Uterus (tissue), 4 donors: ENCODE data around the gene TMEM63B. TPM values are rescaled to one million over a fixed set of nuclear protein-coding genes. Genes with fewer than 3 reads are reported as not detected.

Experiments used
- DNase-seq, 2 donors: peaks; one replicate each; pipeline ENCODE4 v3.0.0-alpha.2; 2019 to 2020
- H3K27ac ChIP-seq, 2 donors: fragments of 200-600 bp; sonication (generic); 1 replicate in 1 of 2; 2 replicates in 1 of 2; pipeline ENCODE4 v1.5.1; 2016 to 2018
- H3K27me3 ChIP-seq, 2 donors: fragments of 200-600 bp; sonication (generic); one replicate each; pipeline ENCODE4 v1.5.1; 2018 to 2019; ENCODE audit warnings: control low read depth in 1 of 2
- H3K36me3 ChIP-seq, 2 donors: fragments of 200-600 bp; sonication (generic); one replicate each; pipeline ENCODE4 v1.5.1; 2019; ENCODE audit warnings: control low read depth in 1 of 2
- H3K4me1 ChIP-seq, 2 donors: fragments of 200-600 bp; sonication (generic); one replicate each; pipeline ENCODE4 v1.5.1; 2018 to 2019; ENCODE audit warnings: control low read depth in 1 of 2
- H3K4me3 ChIP-seq, 2 donors: fragments of 200-600 bp; sonication (generic); 1 replicate in 1 of 2; 2 replicates in 1 of 2; pipeline ENCODE4 v1.5.1; 2018 to 2019; ENCODE audit warnings: mild to moderate bottlenecking in 1 of 2
- H3K9me3 ChIP-seq, 2 donors: fragments of 200-600 bp; sonication (generic); one replicate each; pipeline ENCODE4 v1.5.1; 2019; ENCODE audit warnings: control low read depth in 1 of 2
- CTCF ChIP-seq, 4 experiments: fragments of 200-600 bp in 2 of 4; fragments of 450-650 bp in 2 of 4; sonication (generic) in 2 of 4; IDR thresholded peaks; one replicate each; pipeline ENCODE4 v1.5.1; 2016 to 2019; ENCODE audit warnings: antibody characterized with exemption in 4 of 4, mild to moderate bottlenecking in 2 of 4, moderate library complexity in 1 of 4
- POLR2A ChIP-seq, 2 donors: fragments of 450-650 bp; IDR thresholded peaks; one replicate each; pipeline ENCODE4 v1.6.1; 2016; ENCODE audit warnings: antibody characterized with exemption in 2 of 2, mild to moderate bottlenecking in 1 of 2, moderate library complexity in 1 of 2
- intact Hi-C: fragments of 100-400 bp; cut with DNase I; formaldehyde crosslinking; loops from one replicate; pipeline ENCODE4 v1.15.1; 2023; ENCODE audit warnings: low total_unique reads
- total RNA-seq, 4 donors: library from RNA; depleted of rRNA in 3 of 4; stranded (reverse); fragments of >200 nt in 3 of 4; gene quantifications; one replicate each; pipeline versions ENCODE4 v1.1.0 to v1.2.4, GENCODE V29; 2014 to 2023
- donor health status: DM: yes; HTN: yes; CAD: no.

Gene TMEM63B
- total RNA-seq, 4 donors from 2014 or later: 0.77 to 24.9 (median 15.4) TPM

- intact Hi-C loops: no loop called here
- Histone ChIP-seq H3K9me3 (no peaks in the 10 kb centered on the region), H3K4me1 (no peaks in the 10 kb centered on the region), H3K27ac (peak overlapping the region; percentile 7 to 52), H3K36me3 (no peaks in the 10 kb centered on the region), H3K27me3 (no peaks in the 10 kb centered on the region), H3K4me3 (no peak overlapping the region)
- no peak for DNase-seq
- TF ChIP-seq POLR2A (IDR thresholded peaks at IDR 0.05) (no peak), CTCF (IDR thresholded peaks at IDR 0.05) (no peak)
Observed at GRCh38 chr6:44202332-44202971, 75.1 kb downstream of the TMEM63B start.

GRCh38 chr6:44202972-44203750 is 75.8 kb downstream of the TMEM63B start:
- Histone ChIP-seq H3K4me3 (no peak overlapping the region), H3K36me3 (no peaks in the 10 kb centered on the region), H3K27ac (peak overlapping the region; percentile 7 to 52), H3K4me1 (no peaks in the 10 kb centered on the region), H3K27me3 (no peaks in the 10 kb centered on the region), H3K9me3 (no peaks in the 10 kb centered on the region)
- TF ChIP-seq POLR2A (IDR thresholded peaks at IDR 0.05) (no peak), CTCF (IDR thresholded peaks at IDR 0.05) (no peak)
- DNase-seq: no peak
- intact Hi-C loops: no loop called here

- H3K36me3 ChIP-seq: no peaks in the 10 kb centered on the region
- no peaks in the 10 kb centered on the region for H3K9me3 ChIP-seq
- H3K4me1 ChIP-seq: no peaks in the 10 kb centered on the region
- DNase-seq: no peak
- no peak overlapping the region for H3K4me3 ChIP-seq
- intact Hi-C loops: no loop called here
- no peak overlapping the region for H3K27ac ChIP-seq
- no peaks in the 10 kb centered on the region for H3K27me3 ChIP-seq
- TF ChIP-seq POLR2A (IDR thresholded peaks at IDR 0.05): no peak
Observed at GRCh38 chr6:44203955-44204354, 76.6 kb downstream of the TMEM63B start.

Other genes with a start within 250 kb of the TMEM63B start
- 10 to 100 TPM; 19.5 to 39.1 (median 33.6) TPM for gene MRPL14, start 102 bp upstream of the TMEM63B start, total RNA-seq
- 1 to 10 TPM in 1 of 4 donors, not detected in 3; 1.5 TPM for gene CAPN11, start 31.3 kb downstream of the TMEM63B start, total RNA-seq
- gene MYMX, start 89.4 kb downstream of the TMEM63B start, total RNA-seq: not detected
- gene SLC29A1, start 96.0 kb downstream of the TMEM63B start, total RNA-seq: 100 to 1,000 TPM in 2 of 4 donors, 10 to 100 TPM in 2; 29.9 to 150 (median 95.1) TPM
- gene HSP90AB1, start 119.5 kb downstream of the TMEM63B start, total RNA-seq: 100 to 1,000 TPM; 336 to 897 (median 564) TPM
- gene SLC35B2, start 130.0 kb downstream of the TMEM63B start, total RNA-seq: 10 to 100 TPM in 3 of 4 donors, 1 to 10 TPM in 1; 5.9 to 39.5 (median 28.5) TPM
- 1 to 10 TPM; 1.3 to 5.9 (median 2.8) TPM for gene NFKBIE, start 138.0 kb downstream of the TMEM63B start, total RNA-seq
- gene TMEM151B, start 142.9 kb downstream of the TMEM63B start, total RNA-seq: under 1 TPM in 2 of 4 donors, not detected in 2; 0.09 to 0.21 TPM
- 10 to 100 TPM; 14.1 to 24.7 (median 21.0) TPM for gene AARS2, start 185.8 kb downstream of the TMEM63B start, total RNA-seq
- gene SPATS1, start 215.1 kb downstream of the TMEM63B start, total RNA-seq: under 1 TPM in 1 of 4 donors, not detected in 3; 0.62 TPM